Measurements from ENCODE around the gene TBCCD1.

- TF ChIP-seq REST (IDR thresholded peaks at IDR 0.05; ENCODE audit: insufficient read depth in 1 of 2, low read depth in 2 of 2, low read length in 2 of 2) = no peak
- TF ChIP-seq POLR2AphosphoS5 (IDR thresholded peaks at IDR 0.05; ENCODE audit: low read depth, low read length) = no peak
- no peak for TF ChIP-seq SIN3A (IDR thresholded peaks at IDR 0.05; ENCODE audit: borderline replicate concordance, insufficient read depth, low read length)
- no peak for TF ChIP-seq TAF1 (IDR thresholded peaks at IDR 0.05; ENCODE audit: borderline replicate concordance, insufficient read depth, low read length)
Measured at GRCh38 chr3:186530415-186530814, 36.7 kb downstream of the TBCCD1 start.
